ENCODE measurements around the gene DHRS4L2.
A peak's percentile ranks its signal among the peaks of the same experiment; 100 is the strongest.
"Not testable (repeated sequence)": the region's sequence is repeated elsewhere in the genome, so short reads cannot be mapped to it uniquely, and the experiment has no call there.

DHRS4L2 gene

GRCh38 chr14:23996825-23997224, 8.1 kb downstream of the DHRS4L2 start:
- H3K4me3 ChIP-seq (ENCODE audit: low read length in 2 of 2); H3K27ac ChIP-seq (ENCODE audit: low read depth in 2 of 2, low read length in 2 of 2); H3K4me1 ChIP-seq (ENCODE audit: control insufficient read depth in 2 of 2, insufficient read depth in 2 of 2, low read length in 2 of 2); H3K36me3 ChIP-seq (ENCODE audit: control insufficient read depth in 2 of 2, insufficient read depth in 2 of 2, low read length in 2 of 2); H3K9ac ChIP-seq (ENCODE audit: low read depth in 1 of 2, low read length in 2 of 2); H3K9me3 ChIP-seq (ENCODE audit: control insufficient read depth in 2 of 2, low read length in 2 of 2); H3K27me3 ChIP-seq (ENCODE audit: control insufficient read depth in 2 of 2, insufficient read depth in 2 of 2, low read length in 2 of 2): not testable (repeated sequence)

- not testable (repeated sequence) for H3K27ac ChIP-seq (ENCODE audit: low read depth in 2 of 2, low read length in 2 of 2); H3K4me1 ChIP-seq (ENCODE audit: control insufficient read depth in 2 of 2, insufficient read depth in 2 of 2, low read length in 2 of 2); H3K36me3 ChIP-seq (ENCODE audit: control insufficient read depth in 2 of 2, insufficient read depth in 2 of 2, low read length in 2 of 2); H3K9me3 ChIP-seq (ENCODE audit: control insufficient read depth in 2 of 2, low read length in 2 of 2); H3K9ac ChIP-seq (ENCODE audit: low read depth in 1 of 2, low read length in 2 of 2); H3K27me3 ChIP-seq (ENCODE audit: control insufficient read depth in 2 of 2, insufficient read depth in 2 of 2, low read length in 2 of 2); H3K4me3 ChIP-seq (ENCODE audit: low read length in 2 of 2)
Observed at GRCh38 chr14:23999640-24000039, 10.9 kb downstream of the DHRS4L2 start.

GRCh38 chr14:24001078-24001477, 12.3 kb downstream of the DHRS4L2 start:
- H3K36me3 ChIP-seq (ENCODE audit: control insufficient read depth in 2 of 2, insufficient read depth in 2 of 2, low read length in 2 of 2); H3K4me1 ChIP-seq (ENCODE audit: control insufficient read depth in 2 of 2, insufficient read depth in 2 of 2, low read length in 2 of 2); H3K27me3 ChIP-seq (ENCODE audit: control insufficient read depth in 2 of 2, insufficient read depth in 2 of 2, low read length in 2 of 2); H3K4me3 ChIP-seq (ENCODE audit: low read length in 2 of 2); H3K9me3 ChIP-seq (ENCODE audit: control insufficient read depth in 2 of 2, low read length in 2 of 2); H3K9ac ChIP-seq (ENCODE audit: low read depth in 1 of 2, low read length in 2 of 2); H3K27ac ChIP-seq (ENCODE audit: low read depth in 2 of 2, low read length in 2 of 2): not testable (repeated sequence)

GRCh38 chr14:24001679-24002078, 12.9 kb downstream of the DHRS4L2 start:
- not testable (repeated sequence) for H3K36me3 ChIP-seq (ENCODE audit: control insufficient read depth in 2 of 2, insufficient read depth in 2 of 2, low read length in 2 of 2); H3K9ac ChIP-seq (ENCODE audit: low read depth in 1 of 2, low read length in 2 of 2); H3K4me1 ChIP-seq (ENCODE audit: control insufficient read depth in 2 of 2, insufficient read depth in 2 of 2, low read length in 2 of 2); H3K27ac ChIP-seq (ENCODE audit: low read depth in 2 of 2, low read length in 2 of 2); H3K27me3 ChIP-seq (ENCODE audit: control insufficient read depth in 2 of 2, insufficient read depth in 2 of 2, low read length in 2 of 2); H3K4me3 ChIP-seq (ENCODE audit: low read length in 2 of 2); H3K9me3 ChIP-seq (ENCODE audit: control insufficient read depth in 2 of 2, low read length in 2 of 2)

GRCh38 chr14:24006471-24006816, 17.7 kb downstream of the DHRS4L2 start:
- not testable (repeated sequence) for H3K27me3 ChIP-seq (ENCODE audit: control insufficient read depth in 2 of 2, insufficient read depth in 2 of 2, low read length in 2 of 2); H3K9ac ChIP-seq (ENCODE audit: low read depth in 1 of 2, low read length in 2 of 2); H3K36me3 ChIP-seq (ENCODE audit: control insufficient read depth in 2 of 2, insufficient read depth in 2 of 2, low read length in 2 of 2); H3K27ac ChIP-seq (ENCODE audit: low read depth in 2 of 2, low read length in 2 of 2); H3K9me3 ChIP-seq (ENCODE audit: control insufficient read depth in 2 of 2, low read length in 2 of 2); H3K4me1 ChIP-seq (ENCODE audit: control insufficient read depth in 2 of 2, insufficient read depth in 2 of 2, low read length in 2 of 2)
- H3K4me3 ChIP-seq (ENCODE audit: low read length in 2 of 2) = peak overlapping the region in 1 of 2 donors; percentile 67

GRCh38 chr14:24006817-24007652, 18.3 kb downstream of the DHRS4L2 start:
- H3K9me3 ChIP-seq (ENCODE audit: control insufficient read depth in 2 of 2, low read length in 2 of 2); H3K27me3 ChIP-seq (ENCODE audit: control insufficient read depth in 2 of 2, insufficient read depth in 2 of 2, low read length in 2 of 2); H3K36me3 ChIP-seq (ENCODE audit: control insufficient read depth in 2 of 2, insufficient read depth in 2 of 2, low read length in 2 of 2); H3K9ac ChIP-seq (ENCODE audit: low read depth in 1 of 2, low read length in 2 of 2); H3K4me1 ChIP-seq (ENCODE audit: control insufficient read depth in 2 of 2, insufficient read depth in 2 of 2, low read length in 2 of 2); H3K27ac ChIP-seq (ENCODE audit: low read depth in 2 of 2, low read length in 2 of 2): not testable (repeated sequence)
- peak overlapping the region; percentile 39 to 67 for H3K4me3 ChIP-seq (ENCODE audit: low read length in 2 of 2)

GRCh38 chr14:24011051-24011450, 22.3 kb downstream of the DHRS4L2 start:
- Histone ChIP-seq H3K4me3 (ENCODE audit: low read length in 2 of 2) (no peak overlapping the region), H3K9ac (ENCODE audit: low read depth in 1 of 2, low read length in 2 of 2) (no peak overlapping the region), H3K27ac (ENCODE audit: low read depth in 2 of 2, low read length in 2 of 2) (no peak overlapping the region), H3K27me3 (ENCODE audit: control insufficient read depth in 2 of 2, insufficient read depth in 2 of 2, low read length in 2 of 2) (no peaks in the 10 kb centered on the region), H3K36me3 (ENCODE audit: control insufficient read depth in 2 of 2, insufficient read depth in 2 of 2, low read length in 2 of 2) (no peaks in the 10 kb centered on the region), H3K4me1 (ENCODE audit: control insufficient read depth in 2 of 2, insufficient read depth in 2 of 2, low read length in 2 of 2) (peaks cover 0 to 5% of the 10 kb centered on the region in 2 donors), H3K9me3 (ENCODE audit: control insufficient read depth in 2 of 2, low read length in 2 of 2) (no peaks in the 10 kb centered on the region)

GRCh38 chr14:24012726-24013273, 24.1 kb downstream of the DHRS4L2 start:
- not testable (repeated sequence) for H3K9ac ChIP-seq (ENCODE audit: low read depth in 1 of 2, low read length in 2 of 2); H3K4me3 ChIP-seq (ENCODE audit: low read length in 2 of 2); H3K9me3 ChIP-seq (ENCODE audit: control insufficient read depth in 2 of 2, low read length in 2 of 2); H3K27me3 ChIP-seq (ENCODE audit: control insufficient read depth in 2 of 2, insufficient read depth in 2 of 2, low read length in 2 of 2); H3K4me1 ChIP-seq (ENCODE audit: control insufficient read depth in 2 of 2, insufficient read depth in 2 of 2, low read length in 2 of 2); H3K36me3 ChIP-seq (ENCODE audit: control insufficient read depth in 2 of 2, insufficient read depth in 2 of 2, low read length in 2 of 2); H3K27ac ChIP-seq (ENCODE audit: low read depth in 2 of 2, low read length in 2 of 2)

GRCh38 chr14:24013654-24014514, 25.2 kb downstream of the DHRS4L2 start:
- Histone ChIP-seq H3K27ac (ENCODE audit: low read depth in 2 of 2, low read length in 2 of 2) (no peak overlapping the region), H3K27me3 (ENCODE audit: control insufficient read depth in 2 of 2, insufficient read depth in 2 of 2, low read length in 2 of 2) (no peaks in the 10 kb centered on the region), H3K36me3 (ENCODE audit: control insufficient read depth in 2 of 2, insufficient read depth in 2 of 2, low read length in 2 of 2) (no peaks in the 10 kb centered on the region), H3K9me3 (ENCODE audit: control insufficient read depth in 2 of 2, low read length in 2 of 2) (no peaks in the 10 kb centered on the region), H3K4me1 (ENCODE audit: control insufficient read depth in 2 of 2, insufficient read depth in 2 of 2, low read length in 2 of 2) (peaks cover 0 to 5% of the 10 kb centered on the region in 2 donors), H3K9ac (ENCODE audit: low read depth in 1 of 2, low read length in 2 of 2) (no peak overlapping the region), H3K4me3 (ENCODE audit: low read length in 2 of 2) (no peak overlapping the region)

GRCh38 chr14:24015745-24016144, 27.0 kb downstream of the DHRS4L2 start:
- H3K27ac ChIP-seq (ENCODE audit: low read depth in 2 of 2, low read length in 2 of 2); H3K4me3 ChIP-seq (ENCODE audit: low read length in 2 of 2); H3K36me3 ChIP-seq (ENCODE audit: control insufficient read depth in 2 of 2, insufficient read depth in 2 of 2, low read length in 2 of 2); H3K9me3 ChIP-seq (ENCODE audit: control insufficient read depth in 2 of 2, low read length in 2 of 2); H3K9ac ChIP-seq (ENCODE audit: low read depth in 1 of 2, low read length in 2 of 2); H3K4me1 ChIP-seq (ENCODE audit: control insufficient read depth in 2 of 2, insufficient read depth in 2 of 2, low read length in 2 of 2); H3K27me3 ChIP-seq (ENCODE audit: control insufficient read depth in 2 of 2, insufficient read depth in 2 of 2, low read length in 2 of 2): not testable (repeated sequence)

Data from mucosa of rectum (tissue), 2 donors.